GM19324 (cell line): ENCODE measurements around the gene RUNX2.
A peak's percentile ranks its signal among the peaks of the same experiment; 100 is the strongest.

Experiments used
- ATAC-seq: cut with Tn5 transposase; IDR thresholded peaks from one replicate; pipeline ENCODE4 v1.9.1; 2021; ENCODE audit warnings: mild to moderate bottlenecking, moderate library complexity; ENCODE audit not compliant: unreplicated experiment, low FRiP score

RUNX2 gene

DNA sequence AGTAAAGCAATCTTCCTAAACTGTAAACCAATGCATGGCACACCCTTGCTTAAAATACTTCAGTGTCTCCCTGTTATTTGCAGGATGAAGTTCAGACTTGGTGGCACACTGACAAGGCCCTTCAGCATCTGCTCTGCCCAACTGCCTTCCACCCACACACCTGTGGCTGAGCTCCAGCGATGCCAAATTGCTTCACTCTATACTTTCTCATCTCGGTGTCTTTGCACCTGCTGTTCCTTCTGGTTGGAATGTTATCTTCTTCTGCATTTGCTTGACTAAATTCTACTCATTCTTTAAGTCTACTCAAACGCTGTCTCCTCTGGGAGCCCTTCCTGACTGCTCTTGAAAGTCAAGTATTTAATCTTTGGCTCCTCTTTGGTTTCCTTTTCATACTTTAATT lies 149.7 kb downstream of the RUNX2 start:
- no peak for ATAC-seq

DNA sequence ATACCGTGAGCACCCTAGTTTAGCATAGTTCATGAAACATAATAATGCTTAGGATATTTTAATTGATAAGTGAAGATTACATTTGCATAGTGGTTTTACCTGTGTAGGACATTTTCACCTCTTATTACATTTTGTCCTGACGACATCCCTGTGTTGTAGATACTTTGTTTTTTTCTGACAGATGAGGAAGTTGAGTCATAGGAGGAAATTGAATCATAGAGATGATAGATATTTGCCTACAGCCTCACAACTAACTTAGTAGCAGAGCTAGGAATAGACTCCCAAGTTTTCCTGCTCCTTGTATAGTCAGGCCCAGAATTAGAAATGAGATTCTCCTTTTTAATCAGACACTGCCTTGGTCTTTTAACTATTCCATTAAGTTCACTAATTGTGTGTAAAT lies 150.1 kb downstream of the RUNX2 start:
- ATAC-seq, result no peak

DNA sequence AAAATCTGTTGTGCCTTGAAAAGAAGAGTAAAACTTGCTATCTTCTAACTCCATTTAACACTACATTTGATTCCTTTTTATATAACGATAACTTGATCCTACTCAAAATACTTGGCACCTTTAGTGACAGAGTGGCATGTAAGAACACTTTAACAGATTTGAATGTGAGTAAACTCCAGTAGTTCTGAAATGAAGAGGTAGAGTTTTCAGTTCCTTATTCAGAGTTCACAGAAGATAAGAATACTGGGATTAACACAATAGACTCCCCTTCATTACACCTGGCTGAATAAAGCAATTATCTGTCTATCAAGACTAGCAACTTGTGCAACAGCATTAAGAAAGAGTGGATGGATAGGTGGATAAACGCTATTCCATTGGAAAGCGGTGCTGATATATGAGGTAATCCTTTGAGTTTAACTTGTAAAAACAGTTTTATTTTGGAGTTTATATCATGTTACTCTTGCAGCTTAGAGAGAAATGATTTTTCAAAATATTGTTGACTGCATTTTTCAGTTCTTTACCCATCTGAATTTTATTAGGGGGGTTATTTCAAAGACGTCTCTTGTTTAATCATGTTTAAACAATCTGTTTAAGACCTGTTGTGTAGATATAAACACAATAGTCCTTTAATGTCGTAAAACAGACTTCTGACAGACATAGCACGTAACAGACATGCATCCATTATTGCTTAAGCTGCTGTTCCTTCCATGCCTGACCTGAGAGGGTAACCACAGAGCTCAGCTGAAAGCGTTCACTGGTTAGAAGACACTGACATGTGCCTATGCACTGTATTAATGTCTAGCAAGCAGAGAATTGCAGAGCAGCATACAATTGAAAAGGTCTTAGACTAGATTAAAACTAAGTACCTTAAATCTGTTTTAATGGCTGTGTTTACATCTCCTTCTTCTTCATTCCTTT lies 152.0 kb downstream of the RUNX2 start:
- ATAC-seq, result peak; percentile 77

DNA sequence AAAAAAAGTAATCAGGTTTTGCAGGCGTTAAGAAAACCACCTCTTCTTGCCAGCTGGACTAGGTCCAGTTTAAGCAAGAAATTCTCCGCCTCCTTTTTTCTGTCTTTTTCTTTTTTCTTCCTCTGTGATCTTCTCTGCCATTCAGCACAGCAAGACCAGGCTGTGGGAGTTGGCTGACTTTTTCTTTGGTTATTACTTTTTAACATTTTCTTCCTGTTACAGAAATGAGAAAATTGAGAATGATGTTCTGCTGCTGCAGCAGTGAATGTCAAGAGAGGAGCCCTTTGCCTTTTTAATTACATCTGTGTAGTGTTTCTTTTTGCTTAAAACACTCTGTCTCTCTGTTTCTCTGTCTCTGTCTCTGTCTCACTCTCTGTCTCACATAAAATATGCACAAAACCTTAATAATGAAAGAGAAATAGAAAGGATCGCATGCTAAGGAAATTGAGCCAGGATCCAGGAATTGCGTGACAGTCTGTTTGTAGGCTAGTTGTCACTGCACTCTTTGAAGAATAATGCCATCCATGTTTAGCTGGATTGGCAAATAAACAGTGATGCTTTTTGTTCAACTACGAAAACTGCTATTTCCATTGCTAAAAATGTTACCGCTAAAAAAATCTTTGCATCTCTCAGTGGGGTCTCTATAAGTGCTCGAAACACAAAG lies 152.8 kb downstream of the RUNX2 start:
- no peak for ATAC-seq

DNA sequence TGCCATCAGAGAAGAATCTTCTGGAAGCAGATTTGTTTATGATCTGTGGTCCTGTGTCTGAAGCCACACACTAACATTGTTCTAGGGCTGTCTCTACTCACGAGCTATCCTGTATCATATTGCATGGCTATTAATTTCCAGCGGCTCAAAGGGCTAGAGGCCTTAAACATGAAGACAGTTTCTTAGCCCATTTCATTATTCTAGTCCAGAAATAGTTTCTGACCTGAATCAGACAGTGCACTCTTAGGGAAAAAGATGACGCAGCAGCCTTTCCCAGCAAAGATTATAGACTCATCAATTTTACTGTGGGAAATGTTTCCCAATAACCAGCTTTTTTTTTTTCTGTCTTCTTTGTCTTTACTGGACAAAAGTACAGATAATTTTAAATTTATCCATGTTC lies 154.9 kb downstream of the RUNX2 start:
- ATAC-seq, result no peak

DNA sequence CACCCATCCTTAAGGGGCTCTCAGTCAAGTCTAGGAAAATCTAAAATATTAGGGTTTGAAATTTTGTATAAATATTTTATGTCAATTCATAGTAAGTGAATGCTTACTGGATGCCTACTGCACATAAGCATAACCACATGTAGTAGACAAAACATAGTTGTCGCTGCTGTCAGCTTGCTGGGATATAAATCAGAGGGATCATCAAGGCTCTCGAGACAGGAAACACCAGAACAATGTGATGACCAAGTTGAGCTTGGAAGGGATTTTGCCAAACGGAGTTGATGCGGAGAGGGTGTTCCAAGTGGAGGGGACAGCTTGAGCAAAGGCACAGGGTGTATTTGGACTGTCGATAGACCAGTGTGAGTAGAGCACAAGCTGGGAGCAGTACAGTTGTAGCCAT lies 155.4 kb downstream of the RUNX2 start:
- no peak for ATAC-seq

DNA sequence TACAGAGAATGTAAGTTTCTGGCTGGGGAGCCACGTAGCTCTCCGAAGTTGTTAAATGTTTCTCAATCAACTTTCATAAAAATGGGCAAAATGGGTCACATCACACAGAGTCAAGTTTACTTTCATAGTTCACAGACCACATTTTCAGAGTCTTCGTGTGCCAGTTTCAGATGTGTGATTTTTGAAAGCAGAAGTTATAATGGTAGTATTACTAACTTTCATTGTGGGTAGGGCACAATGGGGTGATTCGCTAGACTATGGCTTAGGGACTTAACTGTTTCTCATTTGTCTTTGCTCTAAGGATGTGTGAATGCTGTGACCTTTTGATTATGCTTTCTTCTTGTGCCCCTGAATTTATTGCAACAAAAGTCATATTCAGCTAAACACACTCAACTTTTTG lies 158.6 kb downstream of the RUNX2 start:
- peak; percentile 74 for ATAC-seq

DNA sequence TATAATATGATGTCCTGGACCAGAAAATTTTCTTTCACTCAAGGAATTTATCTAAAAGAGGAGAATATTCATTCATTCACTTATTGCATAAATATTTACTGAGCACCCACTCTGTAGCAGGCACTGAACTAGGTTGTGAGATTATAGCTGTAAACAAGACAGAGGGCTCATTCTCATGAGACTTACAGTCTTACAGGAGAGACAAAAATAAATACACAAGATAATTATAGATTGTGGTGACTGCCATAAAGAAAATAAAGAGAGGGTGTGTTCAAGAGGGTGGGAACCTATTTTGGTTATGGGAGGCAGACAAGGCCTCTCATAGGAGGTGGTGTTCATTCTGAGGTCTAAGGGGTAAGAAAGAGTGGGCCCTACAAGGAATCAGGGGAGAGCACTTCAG lies 159.5 kb downstream of the RUNX2 start:
- no peak for ATAC-seq

DNA sequence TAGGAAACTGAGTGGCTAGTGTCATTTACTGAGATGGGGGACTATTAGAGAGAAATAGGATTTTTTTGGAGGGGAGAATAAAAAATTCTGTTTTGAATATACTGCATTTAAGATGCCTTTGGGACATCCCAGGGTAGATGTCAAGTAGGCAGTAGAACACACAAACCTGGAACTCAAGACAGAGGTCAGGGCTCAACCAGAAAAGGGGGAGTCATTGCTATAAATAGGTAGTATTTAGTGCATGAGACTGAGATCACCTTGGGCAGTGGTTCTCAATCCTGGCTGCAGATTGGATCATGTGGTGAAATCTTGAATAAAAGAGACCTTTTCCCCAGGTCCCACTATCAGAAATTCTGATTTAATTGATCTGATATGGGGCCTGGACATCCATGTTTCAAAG lies 160.1 kb downstream of the RUNX2 start:
- ATAC-seq, result no peak

DNA sequence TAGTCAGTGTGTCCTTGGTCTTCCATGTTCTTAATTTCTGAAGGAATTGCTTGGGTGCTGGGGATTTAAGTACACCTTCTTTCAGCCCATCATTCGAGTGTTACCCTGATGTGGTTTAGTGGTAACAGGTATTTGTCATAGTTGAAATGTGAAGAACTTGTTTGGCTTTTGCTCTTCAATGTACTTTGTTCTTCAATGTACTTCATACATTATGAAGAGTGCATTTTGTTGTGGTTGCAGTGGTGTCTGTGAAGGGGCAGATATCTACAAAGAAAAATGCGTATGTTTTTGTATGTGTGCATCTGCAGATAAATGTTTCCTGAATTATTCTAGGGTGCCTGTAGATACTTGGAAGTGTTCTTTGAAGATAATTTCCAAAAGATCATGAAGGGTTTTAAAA lies 160.8 kb downstream of the RUNX2 start:
- no peak for ATAC-seq

DNA sequence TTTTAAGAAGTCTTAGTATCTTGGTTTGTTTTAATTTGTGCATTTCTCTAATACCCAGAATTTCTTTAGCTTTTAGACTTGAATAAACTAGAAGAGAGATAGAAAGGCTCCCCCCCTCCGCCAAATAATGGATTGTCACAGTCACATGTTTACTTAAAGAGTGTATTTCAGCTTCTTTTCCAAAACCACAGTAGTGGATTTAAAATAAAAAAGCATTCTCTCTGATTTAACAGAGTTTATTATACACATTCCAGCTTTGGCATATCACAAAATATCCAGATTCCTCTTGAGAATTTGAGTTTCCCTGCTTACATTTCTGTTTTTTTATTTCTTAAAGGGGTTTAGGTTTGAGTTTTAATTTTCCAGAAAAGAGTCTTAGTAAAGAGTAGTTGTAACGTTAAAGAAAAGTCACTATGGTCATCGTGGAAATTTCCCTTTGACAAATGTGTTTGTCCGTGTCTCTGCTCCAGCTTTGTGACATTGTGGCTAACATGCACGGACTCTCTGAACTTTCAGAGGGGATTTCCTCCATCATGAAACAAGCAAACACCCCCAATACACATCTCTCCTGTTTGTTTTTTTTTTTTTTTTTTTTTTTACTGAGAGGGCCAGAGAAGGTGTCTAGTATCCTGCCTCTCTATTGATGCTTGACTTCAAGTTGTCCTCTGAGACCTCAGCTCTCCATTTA lies 163.1 kb downstream of the RUNX2 start:
- no peak for ATAC-seq

DNA sequence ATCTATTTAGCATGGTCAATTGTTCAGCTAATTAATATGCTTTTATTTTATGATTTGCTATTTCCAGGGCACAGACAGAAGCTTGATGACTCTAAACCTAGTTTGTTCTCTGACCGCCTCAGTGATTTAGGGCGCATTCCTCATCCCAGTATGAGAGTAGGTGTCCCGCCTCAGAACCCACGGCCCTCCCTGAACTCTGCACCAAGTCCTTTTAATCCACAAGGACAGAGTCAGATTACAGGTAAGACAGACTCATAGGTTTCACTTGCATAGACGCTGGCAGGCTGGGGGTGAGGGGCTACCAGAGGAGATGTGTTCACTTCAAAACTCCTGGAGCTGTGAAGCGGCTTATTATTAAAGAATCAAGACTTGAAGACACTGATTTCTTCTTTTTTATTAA lies 163.7 kb downstream of the RUNX2 start:
- no peak for ATAC-seq

DNA sequence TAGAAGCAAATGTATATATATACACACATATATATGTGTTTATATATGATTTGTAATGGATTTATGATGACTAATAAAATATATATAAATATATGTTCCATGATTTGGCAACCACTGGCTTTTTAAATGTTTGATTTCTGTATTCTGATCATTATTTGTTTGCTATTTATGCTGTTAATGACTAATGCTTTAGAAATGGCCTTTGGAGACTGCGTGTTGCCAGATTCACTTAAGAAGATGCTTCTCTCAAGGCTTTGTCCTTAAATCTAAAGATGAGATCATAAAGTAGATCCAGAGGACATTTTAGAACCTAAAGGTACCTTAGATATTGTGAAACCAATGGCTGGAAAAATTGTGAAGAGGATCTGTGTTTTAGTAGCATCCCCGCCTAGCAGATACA lies 165.6 kb downstream of the RUNX2 start:
- ATAC-seq, result no peak

DNA sequence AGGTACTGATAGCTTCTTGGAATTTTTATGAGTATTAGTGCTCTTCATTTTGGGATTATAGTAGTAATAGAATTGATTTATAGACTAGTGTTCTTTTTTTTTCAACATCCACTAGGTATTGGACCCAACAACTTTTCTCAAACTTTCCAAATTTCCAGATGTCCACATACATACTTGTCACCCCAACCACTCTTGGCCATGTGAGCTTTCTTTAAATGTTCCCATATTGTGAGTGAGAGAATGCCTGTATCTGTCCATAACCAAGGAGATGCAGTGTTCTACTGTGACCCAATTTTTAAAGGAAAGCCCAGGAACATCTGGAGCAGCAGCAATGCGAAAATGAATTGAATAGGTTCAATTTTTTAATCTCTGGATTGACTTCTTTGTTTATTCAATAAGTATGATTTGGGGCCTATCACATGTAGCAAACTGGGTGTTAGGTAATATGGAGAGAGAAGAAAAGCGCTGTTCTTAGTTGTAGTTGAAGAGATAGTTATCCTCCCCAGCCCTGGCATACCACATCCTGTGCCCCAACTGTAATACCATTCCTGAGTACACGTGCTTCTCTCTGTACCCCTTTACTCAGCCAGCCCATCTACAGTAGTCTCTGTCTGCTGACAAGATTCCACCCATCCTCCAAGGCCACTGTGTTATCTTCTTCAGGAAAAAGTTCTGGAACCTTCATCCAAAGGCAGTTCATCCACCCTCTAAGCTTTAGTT lies 166.4 kb downstream of the RUNX2 start:
- ATAC-seq, result no peak

DNA sequence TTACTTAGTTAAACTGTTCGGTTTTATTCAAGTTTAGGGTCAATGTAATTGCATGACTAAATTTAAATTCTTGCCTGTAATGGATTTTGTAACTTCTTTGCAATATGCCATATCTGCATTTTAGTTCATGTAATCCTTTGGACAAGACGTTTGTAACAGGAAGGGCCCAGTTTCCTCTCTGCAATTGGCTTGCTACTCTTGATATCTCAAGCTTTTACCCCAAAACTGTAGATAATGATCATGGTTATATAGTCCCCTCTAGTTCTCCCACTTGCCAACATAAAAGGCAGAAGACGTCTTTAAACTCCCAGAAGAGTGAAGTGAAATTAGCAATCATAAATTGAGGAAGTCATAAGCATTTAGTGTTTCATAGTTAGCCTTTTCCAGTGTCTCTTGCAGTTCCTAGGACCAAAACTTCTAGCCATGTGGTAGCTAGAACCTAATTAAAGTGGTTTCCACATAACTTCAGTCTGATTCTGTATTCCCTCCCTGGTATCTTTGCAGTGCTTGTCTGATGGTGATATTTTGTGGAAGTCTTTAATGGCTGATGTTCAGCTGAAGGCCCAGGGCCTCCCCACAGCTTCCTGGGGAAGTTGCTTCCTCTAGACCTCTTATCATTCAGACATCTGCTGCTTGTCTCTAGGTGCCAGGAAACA lies 167.4 kb downstream of the RUNX2 start:
- ATAC-seq, result no peak

DNA sequence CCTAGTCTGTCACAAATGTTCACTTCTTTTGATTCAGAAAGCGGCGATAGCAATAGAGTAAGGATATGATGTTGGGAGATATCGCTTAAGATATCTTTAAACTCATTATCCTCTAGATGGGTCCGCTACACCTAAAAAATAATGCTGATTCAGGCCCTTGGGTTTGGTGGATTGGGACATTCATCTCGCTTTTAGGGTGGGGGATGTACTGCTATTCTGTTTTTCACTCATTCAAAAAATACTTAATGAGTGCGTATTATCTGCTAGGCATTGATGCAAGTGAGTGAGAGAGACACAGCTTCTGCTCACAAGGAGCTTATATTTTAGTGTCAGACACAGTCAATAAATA lies 167.9 kb downstream of the RUNX2 start:
- ATAC-seq, result no peak

DNA sequence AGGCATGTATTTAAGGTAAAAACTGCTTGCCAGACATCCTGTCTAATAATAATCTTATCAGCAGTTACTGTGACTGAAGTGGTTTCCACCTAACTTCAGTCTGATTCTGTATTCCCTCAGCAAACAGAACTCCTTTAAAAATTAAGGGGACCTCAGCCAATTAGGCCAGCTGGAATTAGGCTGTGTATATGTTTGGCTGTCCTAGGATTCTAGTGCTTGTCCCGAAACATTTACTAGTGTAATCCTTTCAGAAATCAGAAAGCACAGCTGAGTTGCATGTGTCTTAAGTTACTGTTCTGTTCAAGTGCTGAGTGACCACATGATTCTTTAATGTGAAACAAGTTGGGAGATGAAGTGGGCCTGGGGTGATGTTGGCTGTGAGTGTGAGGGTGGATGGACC lies 170.5 kb downstream of the RUNX2 start:
- no peak for ATAC-seq

DNA sequence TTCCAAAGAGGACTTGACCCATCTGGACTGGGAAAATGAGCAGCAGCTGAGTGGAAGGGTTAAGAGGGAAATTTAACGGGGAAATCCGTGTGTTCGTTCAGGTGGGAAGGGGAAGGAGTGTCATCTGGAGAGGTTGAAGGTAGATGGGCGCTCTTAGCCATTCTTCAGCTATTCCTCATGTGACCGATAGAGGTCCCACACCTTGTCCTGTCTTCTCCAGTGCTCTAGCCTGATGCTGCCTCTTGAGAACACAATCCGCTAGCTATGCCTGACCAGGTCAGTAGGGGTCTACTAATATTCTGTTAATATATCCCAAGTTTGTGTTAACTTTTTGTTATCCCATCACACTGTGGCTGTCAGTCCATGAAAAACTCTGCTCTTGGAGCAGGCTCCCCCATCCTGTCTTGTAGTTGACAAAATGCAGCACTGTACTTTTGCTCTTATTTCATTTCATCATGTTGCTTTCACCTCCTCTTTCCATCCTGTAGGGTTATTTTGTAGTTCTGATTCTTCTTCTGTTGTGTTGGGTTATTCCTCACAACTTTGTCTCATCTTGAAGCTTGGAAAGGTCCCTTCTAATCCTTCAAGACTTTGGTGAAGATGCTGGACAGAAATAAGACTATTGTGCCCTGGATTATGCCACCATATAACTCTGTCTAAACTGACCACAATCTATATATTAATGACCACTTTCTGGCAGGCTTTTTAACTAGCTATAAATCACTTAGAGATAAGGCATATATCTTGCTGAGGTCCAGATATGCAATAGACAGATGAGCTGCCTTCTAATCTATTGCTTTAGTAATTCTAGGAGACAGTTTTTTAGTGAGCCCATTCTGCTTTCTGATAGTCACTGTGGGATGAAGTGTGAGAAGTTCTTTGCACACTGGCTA lies 173.0 kb downstream of the RUNX2 start:
- no peak for ATAC-seq

DNA sequence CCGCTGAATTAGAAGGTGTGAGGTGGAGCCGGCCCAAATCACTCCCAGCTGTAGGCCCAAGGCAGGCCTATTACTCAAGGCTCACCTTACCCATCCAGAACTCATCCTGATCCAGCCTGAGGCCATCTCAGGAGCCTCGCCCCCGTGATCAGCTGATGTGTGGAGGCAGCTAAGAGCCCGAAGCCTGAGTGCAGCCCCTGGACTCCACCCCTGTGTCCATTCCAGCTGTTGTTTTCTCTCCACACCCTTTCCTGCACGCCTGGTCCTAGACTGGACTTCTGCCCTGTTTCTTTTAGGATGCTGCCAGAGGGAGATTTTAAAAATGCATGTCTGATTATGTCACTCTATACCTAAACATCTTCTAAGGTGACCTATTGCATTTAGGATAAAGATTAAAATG lies 174.3 kb downstream of the RUNX2 start:
- ATAC-seq, result no peak
